Subcutaneous adipose tissue (tissue), 4 donors: ENCODE measurements around the gene MDM1. TPM values are rescaled to one million over a fixed set of nuclear protein-coding genes. Genes with fewer than 3 reads are reported as not detected.

Experiments
- CTCF ChIP-seq: fragments of 450-650 bp; IDR thresholded peaks from one replicate; pipeline ENCODE4 v1.5.1; 2016; ENCODE audit warnings: low read depth, mild to moderate bottlenecking, control low read depth, antibody characterized with exemption, moderate library complexity
- total RNA-seq, 4 donors: library from RNA; depleted of rRNA; stranded (reverse); fragments of >200 nt; gene quantifications; one replicate each; pipeline ENCODE4 v1.1.0, GENCODE V29; 2016

The MDM1 gene
- total RNA-seq, 4 donors from 2014 or later = 8.3 to 18.8 (median 13.9) TPM

- TF ChIP-seq CTCF = no peak
Observed at GRCh38 chr12:68374307-68374982, 42.3 kb upstream of the MDM1 start.

- TF ChIP-seq CTCF = no peak
Observed at GRCh38 chr12:68370667-68371066, 38.5 kb upstream of the MDM1 start.

GRCh38 chr12:68370006-68370590, 37.9 kb upstream of the MDM1 start:
- no peak for TF ChIP-seq CTCF

- TF ChIP-seq CTCF = no peak
Observed at GRCh38 chr12:68368327-68368726, 36.2 kb upstream of the MDM1 start.

GRCh38 chr12:68367903-68368302, 35.7 kb upstream of the MDM1 start:
- TF ChIP-seq CTCF = no peak

- no peak for TF ChIP-seq CTCF
Observed at GRCh38 chr12:68367116-68367515, 35.0 kb upstream of the MDM1 start.

- TF ChIP-seq CTCF = no peak
Observed at GRCh38 chr12:68364893-68365725, 32.9 kb upstream of the MDM1 start.
